H1 (cell line): Measurements from ENCODE around the gene IL17RE. TPM values are rescaled to one million over a fixed set of nuclear protein-coding genes. Genes with fewer than 3 reads are reported as not detected.
"Not testable (repeated sequence)": the region's sequence is repeated elsewhere in the genome, so short reads cannot be mapped to it uniquely, and the experiment has no call there.

ENCODE experiments used
- CTCF ChIA-PET: fragments of 300-600 bp; sonication (Branson Sonifier 250); formaldehyde crosslinking; loops from one replicate; lab custom pipeline; 2021; ENCODE audit not compliant: partially characterized antibody; lab: Charles Lee
- POLR2A ChIA-PET: fragments of 300-600 bp; sonication (Branson Sonifier 250); formaldehyde crosslinking; loops from one replicate; lab custom pipeline; 2021; ENCODE audit warnings: inconsistent platforms; ENCODE audit not compliant: partially characterized antibody; lab: Charles Lee
- DNase-seq, 2 experiments: peaks; one replicate each; pipeline versions ENCODE4 v3.0.0 to v3.0.0-alpha.2; 2010 to 2022; ENCODE audit warnings: low spot score in 2 of 2, low read depth in 1 of 2, mixed read lengths in 1 of 2
- FAIRE-seq: peaks from 2 replicates; lab custom pipeline; 2011; peaks lifted over from hg19 to GRCh38; lab: Jason Lieb, UNC
- H2AFZ ChIP-seq: 2 replicates; pipeline ENCODE4 v1.8.1; 2012; ENCODE audit warnings: low read length, inconsistent platforms
- H2AK5ac ChIP-seq: 2 replicates; pipeline ENCODE4 v1.6.1; 2013; ENCODE audit warnings: low read depth, low read length
- H2BK120ac ChIP-seq: replicated peaks from 2 replicates; pipeline ENCODE3; 2013; ENCODE audit warnings: low read depth, low read length, inconsistent platforms
- H2BK12ac ChIP-seq: 2 replicates; pipeline ENCODE4 v1.6.1; 2013; ENCODE audit warnings: low read depth, low read length
- H2BK15ac ChIP-seq: 2 replicates; pipeline ENCODE4 v1.6.1; 2013; ENCODE audit warnings: low read length
- H2BK20ac ChIP-seq: 2 replicates; pipeline ENCODE4 v1.6.1; 2013; ENCODE audit warnings: low read length
- H2BK5ac ChIP-seq: 2 replicates; pipeline ENCODE4 v1.6.1; 2013; ENCODE audit warnings: low read depth, low read length
- H3K14ac ChIP-seq: 2 replicates; pipeline ENCODE4 v1.6.1; 2013; ENCODE audit warnings: inconsistent platforms; ENCODE audit not compliant: insufficient read length
- H3K18ac ChIP-seq: 2 replicates; pipeline ENCODE4 v1.6.1; 2013; ENCODE audit warnings: low read length; ENCODE audit errors: extremely low read depth
- H3K23ac ChIP-seq: 2 replicates; pipeline ENCODE4 v1.6.1; 2013; ENCODE audit warnings: inconsistent platforms; ENCODE audit not compliant: insufficient read length
- H3K23me2 ChIP-seq: 2 replicates; pipeline ENCODE4 v1.6.1; 2013; ENCODE audit warnings: low read depth, low read length
- H3K27ac ChIP-seq: 2 replicates; pipeline ENCODE4 v1.6.1; 2011; ENCODE audit warnings: low read depth, low read length, inconsistent platforms
- H3K27me3 ChIP-seq, 4 experiments: replicated peaks in 1 of 4; 1 replicate in 1 of 4; 2 replicates in 3 of 4; pipeline versions ENCODE4 v1.6.1 to v1.8.1; 2011 to 2013; ENCODE audit warnings: low read length in 3 of 4, mild to moderate bottlenecking in 3 of 4, inconsistent platforms in 2 of 4, mixed read lengths in 2 of 4, moderate library complexity in 1 of 4; ENCODE audit not compliant: control insufficient read depth in 3 of 4, insufficient read depth in 3 of 4; ENCODE audit errors: extremely low read depth in 1 of 4
- H3K36me3 ChIP-seq, 4 experiments: 2 replicates each; pipeline versions ENCODE4 v1.6.1 to v1.8.1; 2011 to 2013; ENCODE audit warnings: mild to moderate bottlenecking in 4 of 4, low read length in 3 of 4, moderate library complexity in 2 of 4, control low read depth in 1 of 4, inconsistent platforms in 1 of 4; ENCODE audit not compliant: insufficient read depth in 4 of 4, control insufficient read depth in 2 of 4
- H3K4ac ChIP-seq: replicated peaks from 2 replicates; pipeline ENCODE3; 2013; ENCODE audit warnings: low read length, low read depth, mixed read lengths, inconsistent platforms; ENCODE audit not compliant: insufficient read length
- H3K4me1 ChIP-seq, 4 experiments: replicated peaks in 1 of 4; 1 replicate in 1 of 4; 2 replicates in 3 of 4; pipeline versions ENCODE4 v1.6.1 to v1.8.1; 2011 to 2013; ENCODE audit warnings: low read length in 3 of 4, inconsistent platforms in 2 of 4, mixed read lengths in 1 of 4; ENCODE audit not compliant: insufficient read depth in 4 of 4, control insufficient read depth in 3 of 4
- H3K4me2 ChIP-seq, 2 experiments: 2 replicates each; pipeline versions ENCODE4 v1.6.1 to v1.8.1; 2011 to 2013; ENCODE audit warnings: low read depth in 2 of 2, low read length in 2 of 2, control low read depth in 1 of 2, inconsistent platforms in 1 of 2, mild to moderate bottlenecking in 1 of 2; ENCODE audit not compliant: insufficient read depth in 1 of 2
- H3K4me3 ChIP-seq, 4 experiments: fragments of 200-600, 300-600 bp in 1 of 4; sonication (generic), shearing (Covaris generic), sonication (Bioruptor Twin) in 1 of 4; 2 replicates each; pipeline versions ENCODE4 v1.5.1 to v1.8.1; 2011 to 2016; ENCODE audit warnings: low read length in 4 of 4, low read depth in 3 of 4, control low read depth in 2 of 4, inconsistent platforms in 2 of 4, mild to moderate bottlenecking in 2 of 4, mixed read lengths in 1 of 4, moderate library complexity in 1 of 4; ENCODE audit not compliant: insufficient read depth in 2 of 4; ENCODE audit errors: extremely low read depth in 1 of 4
- H3K56ac ChIP-seq: replicated peaks from 2 replicates; pipeline ENCODE3; 2013; ENCODE audit warnings: low read depth, mild to moderate bottlenecking, mixed read lengths, low read length, inconsistent platforms; ENCODE audit not compliant: insufficient read length
- H3K79me1 ChIP-seq: 2 replicates; pipeline ENCODE4 v1.6.1; 2013; ENCODE audit warnings: low read depth, low read length, control low read depth
- H3K79me2 ChIP-seq, 2 experiments: 2 replicates each; pipeline versions ENCODE4 v1.6.1 to v1.8.1; 2012 to 2013; ENCODE audit warnings: low read length in 2 of 2, mild to moderate bottlenecking in 2 of 2, inconsistent platforms in 1 of 2; ENCODE audit not compliant: insufficient read depth in 2 of 2, control insufficient read depth in 1 of 2
- H3K9ac ChIP-seq, 4 experiments: replicated peaks in 1 of 4; 1 replicate in 1 of 4; 2 replicates in 3 of 4; pipeline versions ENCODE4 v1.6.1 to v1.8.1; 2011 to 2013; ENCODE audit warnings: low read depth in 3 of 4, low read length in 3 of 4, control low read depth in 2 of 4, mild to moderate bottlenecking in 2 of 4, moderate library complexity in 2 of 4, inconsistent platforms in 1 of 4; ENCODE audit errors: extremely low read depth in 1 of 4
- H3K9me3 ChIP-seq, 2 experiments: 2 replicates each; pipeline versions ENCODE4 v1.6.1 to v1.8.1; 2012 to 2013; ENCODE audit warnings: mild to moderate bottlenecking in 2 of 2, moderate library complexity in 2 of 2, control low read depth in 1 of 2, inconsistent platforms in 1 of 2, low read depth in 1 of 2, low read length in 1 of 2, mixed read lengths in 1 of 2; ENCODE audit not compliant: insufficient read depth in 2 of 2
- H4K20me1 ChIP-seq, 2 experiments: replicated peaks in 1 of 2; 2 replicates each; pipeline versions ENCODE3 to v1.8.1; 2011 to 2013; ENCODE audit warnings: inconsistent platforms in 2 of 2, low read length in 2 of 2, mild to moderate bottlenecking in 1 of 2; ENCODE audit not compliant: insufficient read depth in 2 of 2, control insufficient read depth in 1 of 2
- H4K5ac ChIP-seq: 2 replicates; pipeline ENCODE4 v1.6.1; 2013; ENCODE audit warnings: low read length, low read depth, mixed read lengths, inconsistent platforms; ENCODE audit not compliant: insufficient read length
- H4K8ac ChIP-seq: 2 replicates; pipeline ENCODE4 v1.8.0; 2013; ENCODE audit warnings: mild to moderate bottlenecking, moderate library complexity, low read length, inconsistent platforms; ENCODE audit not compliant: insufficient read depth; ENCODE audit errors: extremely low read depth
- H4K91ac ChIP-seq: replicated peaks from 2 replicates; pipeline ENCODE3; 2013; ENCODE audit warnings: low read length, mixed read lengths, inconsistent platforms; ENCODE audit not compliant: insufficient read length
- ATF3 ChIP-seq: IDR thresholded peaks from 2 replicates; pipeline ENCODE4 v1.6.1; 2011; ENCODE audit warnings: low read depth, mild to moderate bottlenecking, low read length; ENCODE audit not compliant: insufficient read depth
- EGR1 ChIP-seq: IDR thresholded peaks from 2 replicates; pipeline ENCODE4 v1.6.1; 2011; ENCODE audit warnings: low read depth, low read length, borderline replicate concordance
- EP300 ChIP-seq, 2 experiments: IDR thresholded peaks; 1 replicate in 1 of 2; 2 replicates in 1 of 2; pipeline ENCODE4 v1.6.1; 2011 to 2012; ENCODE audit warnings: low read depth in 2 of 2, low read length in 2 of 2, mild to moderate bottlenecking in 2 of 2, borderline replicate concordance in 1 of 2, inconsistent platforms in 1 of 2, moderate library complexity in 1 of 2
- HDAC2 ChIP-seq, 2 experiments: fragments of 300-600 bp in 1 of 2; sonication (generic) in 1 of 2; IDR thresholded peaks; 2 replicates each; pipeline ENCODE4 v1.6.1; 2011 to 2012; ENCODE audit warnings: low read depth in 2 of 2, low read length in 2 of 2, mild to moderate bottlenecking in 2 of 2, moderate library complexity in 2 of 2, borderline replicate concordance in 1 of 2, inconsistent platforms in 1 of 2
- JUN ChIP-seq: IDR thresholded peaks from 2 replicates; pipeline ENCODE4 v1.6.1; 2011; ENCODE audit warnings: low read depth, mild to moderate bottlenecking, improper control_type of control experiment, low read length
- KDM1A ChIP-seq: fragments of 200-600, 300-600 bp; sonication (generic); IDR thresholded peaks from 2 replicates; pipeline ENCODE4 v1.7.1; 2016; ENCODE audit warnings: mild to moderate bottlenecking, low read length, borderline replicate concordance
- TBP ChIP-seq: IDR thresholded peaks from 2 replicates; pipeline ENCODE4 v1.6.1; 2011; ENCODE audit warnings: low read depth, low read length, improper control_type of control experiment
- WGBS, 2 experiments: shearing (Covaris generic) in 1 of 2; methylation state at CpG; one replicate each; pipeline versions ENCODE4 v1.1.6 to v1.1.7; 2013 to 2015; ENCODE audit warnings: low lambda C conversion rate in 2 of 2, mixed read lengths in 2 of 2, inconsistent platforms in 1 of 2, low coverage in 1 of 2, missing lambda C conversion rate in 1 of 2; ENCODE audit not compliant: insufficient replicate concordance in 2 of 2, insufficient coverage in 1 of 2, insufficient read length in 1 of 2; ENCODE audit errors: extremely low coverage in 1 of 2, missing lambda C conversion rate in 1 of 2; 5-methylcytosine and 5-hydroxymethylcytosine counted together
- polyA plus RNA-seq, 7 experiments: library from polyadenylated mRNA; depleted of rRNA in 3 of 7; stranded (reverse) in 5 of 7; unstranded in 2 of 7; fragments of >200 nt in 5 of 7; fragments of 200-250 nt in 2 of 7; gene quantifications; 1 replicate in 5 of 7; 2 replicates in 1 of 7; 4 replicates in 1 of 7; pipeline versions ENCODE4 v1.2.1 to v1.2.3, GENCODE V29; 2011 to 2013; ENCODE audit warnings: missing spikeins in 2 of 7, mixed read lengths in 2 of 7
- total RNA-seq: library from RNA; stranded (reverse); fragmentation: NEBNext Ultra II Directional; extraction: Animal tissue kit (Norgen Biotek cat#: 25700); gene quantifications from 2 replicates; pipeline ENCODE4 v1.2.1, GENCODE V29; 2021

IL17RE gene
- total and polyA plus RNA-seq, 2 of the 8 experiments (the other 6 are each of a cell fraction or from before 2014, with no cell fraction given) = 3.4 to 4.9 TPM

- TF ChIP-seq ATF3 (no peak), EGR1 (no peak), TBP (no peak), KDM1A (no peak), JUN (no peak), EP300 (IDR thresholded peaks at IDR 0.05; ENCODE audit: borderline replicate concordance in 1 of 2, low read depth in 2 of 2, low read length in 2 of 2) (no peak), HDAC2 (IDR thresholded peaks at IDR 0.05; ENCODE audit: borderline replicate concordance in 1 of 2, low read depth in 2 of 2, low read length in 2 of 2) (no peak)
These were observed 27.2 kb upstream of the IL17RE start (continued) for GRCh38 chr3:9875448-9875847.

- H4K20me1 ChIP-seq, H2AFZ ChIP-seq, H3K18ac ChIP-seq, H3K36me3 ChIP-seq, H3K9me3 ChIP-seq, H4K5ac ChIP-seq, H3K79me1 ChIP-seq, H2BK20ac ChIP-seq, H3K56ac ChIP-seq, H3K9ac ChIP-seq, H4K8ac ChIP-seq, H2AK5ac ChIP-seq, H3K79me2 ChIP-seq, H3K4me2 ChIP-seq, H3K14ac ChIP-seq, H2BK5ac ChIP-seq, H3K23me2 ChIP-seq, FAIRE-seq, H3K27me3 ChIP-seq, H3K23ac ChIP-seq, H2BK120ac ChIP-seq, H3K4ac ChIP-seq, H2BK15ac ChIP-seq, H3K4me3 ChIP-seq, H3K27ac ChIP-seq, DNase-seq, H3K4me1 ChIP-seq, H4K91ac ChIP-seq, H2BK12ac ChIP-seq: not testable (repeated sequence)
- POLR2A ChIA-PET = interaction anchor here (1.0 kb wide), 1 partner anchor 13 kb away, joined by 4 read pairs; no protein-coding TSS in a partner anchor
- WGBS, 2 experiments = 86% methylated on average over 4 of the region's 4 CpGs; no CpG with 5 or more reads in 1 of the 2 experiments
- CTCF ChIA-PET = interaction anchor here (0.6 to 2.0 kb wide), 5 partner anchors 13 to 158 kb away, joined by 3 to 4 read pairs (median 3); no protein-coding TSS in a partner anchor
These were observed 26.4 kb upstream of the IL17RE start for GRCh38 chr3:9876255-9876654.
